HG02981 (cell line): Measurements from ENCODE around the gene CFAP69.
"Not testable (repeated sequence)": the region's sequence is repeated elsewhere in the genome, so short reads cannot be mapped to it uniquely, and the experiment has no call there.

Source experiments
- ATAC-seq: cut with Tn5 transposase; IDR thresholded peaks from one replicate; pipeline ENCODE4 v1.9.1; 2021; ENCODE audit warnings: mild to moderate bottlenecking, moderate library complexity; ENCODE audit not compliant: unreplicated experiment

Gene CFAP69

DNA sequence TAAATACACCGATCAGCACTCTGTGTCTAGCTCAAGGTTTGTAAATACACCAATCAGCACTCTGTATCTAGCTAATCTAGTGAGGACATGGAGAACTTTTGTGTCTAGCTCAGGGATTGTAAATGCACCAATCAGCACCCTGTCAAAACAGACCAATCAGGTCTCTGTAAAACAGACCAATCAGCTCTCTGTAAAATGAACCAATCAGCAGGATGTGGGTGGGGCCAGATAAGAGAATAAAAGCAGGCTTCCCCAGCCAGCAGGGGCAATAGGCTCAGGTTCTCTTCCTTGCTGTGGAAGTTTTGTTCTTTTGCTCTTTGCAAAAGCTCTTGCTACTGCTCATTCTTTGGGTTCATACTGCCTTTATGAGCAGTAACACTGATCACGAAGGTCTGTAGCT, 90.0 kb downstream of the CFAP69 start:
- not testable (repeated sequence) for ATAC-seq

DNA sequence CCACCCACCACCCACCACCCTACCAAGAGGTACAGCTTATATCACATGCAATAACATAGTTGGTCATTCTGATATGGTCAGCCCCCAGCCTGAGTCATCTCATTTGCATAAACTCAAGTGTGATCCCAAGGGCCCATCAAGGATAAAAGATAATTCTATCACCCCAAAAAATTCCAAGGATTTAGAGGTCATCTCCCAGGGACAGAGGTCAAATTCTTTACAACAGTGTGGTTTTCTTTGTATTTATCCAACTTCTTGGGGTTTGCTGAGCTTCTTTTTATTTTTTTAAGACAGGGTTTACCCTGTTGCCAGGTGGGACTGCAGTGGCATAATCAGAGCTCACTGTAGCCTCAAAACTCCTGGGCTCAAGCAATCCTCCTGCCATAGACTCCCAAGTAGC, 92.1 kb downstream of the CFAP69 start:
- ATAC-seq, result no peak

DNA sequence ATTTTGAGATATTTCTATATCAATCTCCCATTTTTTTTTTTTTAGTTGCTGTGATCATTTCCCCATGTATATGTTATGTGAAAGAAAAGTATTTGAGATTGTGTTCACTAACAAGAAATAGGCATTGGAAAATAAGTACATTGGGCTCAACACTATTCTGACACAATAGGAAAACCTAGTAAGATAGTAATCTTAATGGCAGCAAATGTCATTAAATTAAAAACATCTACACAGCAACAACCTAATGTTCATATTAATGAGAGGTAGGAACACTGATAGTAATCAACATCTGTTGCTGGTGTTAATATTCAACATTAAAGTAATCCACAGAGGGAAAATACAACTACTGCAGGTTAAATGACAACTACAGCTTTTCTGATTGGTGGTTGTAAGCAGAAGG, 100.0 kb downstream of the CFAP69 start:
- ATAC-seq, result no peak

DNA sequence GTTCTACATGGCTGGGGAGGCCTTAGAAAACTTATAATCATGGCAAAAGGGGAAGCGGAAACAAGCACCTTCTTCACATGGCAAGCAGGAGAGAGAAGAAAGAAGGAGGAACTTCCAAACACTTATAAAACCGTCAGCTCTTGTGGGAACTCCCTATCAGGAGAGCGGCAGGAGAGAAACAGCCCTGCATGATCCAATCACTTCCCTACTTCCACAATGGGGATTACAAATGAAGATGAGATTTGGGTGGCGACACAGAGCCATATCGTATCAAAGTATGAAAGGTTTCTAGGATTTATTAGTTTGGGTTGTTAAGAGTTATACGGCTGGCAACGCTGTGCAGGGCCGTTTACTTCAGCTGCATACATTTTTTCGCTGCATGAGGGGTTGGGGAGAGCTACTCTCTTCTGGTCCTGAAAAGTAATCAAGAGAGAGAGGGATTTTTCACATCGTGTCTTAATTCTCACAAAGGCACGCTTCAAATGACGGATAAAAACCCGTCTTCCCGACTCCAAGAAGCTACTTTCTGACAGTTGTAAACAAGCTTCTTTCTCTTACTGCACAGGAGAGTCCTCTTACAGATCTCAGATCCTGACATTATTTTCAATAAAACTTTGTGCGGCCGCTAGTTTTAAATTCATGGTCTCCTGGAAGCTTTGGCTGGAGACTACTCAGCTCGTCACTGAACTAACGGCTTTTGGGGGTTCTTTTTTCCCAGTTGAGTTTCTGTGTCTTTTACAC, 100.8 kb downstream of the CFAP69 start:
- peak; percentile 15 for ATAC-seq

DNA sequence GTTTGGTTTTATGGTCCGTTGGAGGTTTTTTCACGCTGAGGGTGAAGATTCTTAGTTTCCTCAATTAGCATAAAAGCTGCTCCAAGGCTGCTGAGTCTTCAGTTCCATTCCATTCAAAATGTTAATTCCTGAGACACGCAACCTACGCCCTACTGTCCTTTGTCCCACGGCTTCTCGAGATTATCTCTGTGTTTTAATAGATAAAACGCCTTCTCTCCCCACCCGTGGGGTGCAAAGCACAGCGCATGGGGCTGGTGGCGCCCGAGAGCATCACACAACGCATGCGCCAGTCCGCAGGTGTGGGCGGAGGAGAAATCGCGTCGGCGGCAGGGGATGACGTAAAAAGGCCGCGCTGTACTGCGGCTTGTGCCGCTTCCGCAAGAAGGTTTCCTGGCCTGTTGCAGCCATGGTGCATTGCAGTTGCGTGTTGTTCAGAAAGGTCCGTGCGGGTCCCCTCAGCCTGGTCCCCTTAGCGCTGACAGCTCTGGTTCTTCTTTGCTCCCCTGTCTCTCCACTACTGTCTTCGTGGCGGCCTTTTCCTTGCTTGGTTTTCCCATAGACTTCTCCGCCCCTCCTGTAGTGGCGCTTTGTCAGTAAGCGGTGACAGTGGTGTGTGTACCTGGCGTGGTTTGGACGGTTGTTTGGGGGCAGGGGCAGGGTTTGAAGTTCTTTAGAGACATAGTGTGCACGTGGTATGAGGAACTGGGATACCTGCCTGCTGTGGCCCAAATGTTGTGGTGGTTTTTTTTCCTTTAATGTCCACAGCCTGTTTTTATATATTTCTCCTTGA, 101.6 kb downstream of the CFAP69 start, which contains the start of gene GTPBP10:
Gene GTPBP10, plus strand, starts transcription at position 381 of the 790 bp plus-strand sequence. Its CDS starts 26 bp downstream, at position 407.
- peak; percentile 94 for ATAC-seq

DNA sequence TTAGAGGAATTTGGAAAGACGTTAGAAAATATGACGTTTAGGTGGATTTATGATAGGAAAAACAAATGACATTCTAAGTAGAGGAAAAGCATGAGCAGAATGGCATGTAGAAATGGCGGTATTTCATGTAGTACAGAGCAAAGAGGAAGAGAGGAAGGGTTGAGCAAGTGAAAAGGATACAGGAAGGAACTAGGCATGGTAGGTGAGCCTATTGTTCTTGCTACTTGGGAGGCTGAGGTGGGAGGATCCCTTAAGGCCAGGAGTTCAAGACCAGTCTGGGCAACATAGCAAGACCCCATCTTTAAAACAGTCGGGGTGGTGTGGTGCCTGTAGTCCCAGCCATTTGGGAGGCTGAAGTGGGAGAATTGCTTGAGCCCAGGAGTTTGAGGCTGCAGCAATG, 102.8 kb downstream of the CFAP69 start:
- ATAC-seq, result no peak

DNA sequence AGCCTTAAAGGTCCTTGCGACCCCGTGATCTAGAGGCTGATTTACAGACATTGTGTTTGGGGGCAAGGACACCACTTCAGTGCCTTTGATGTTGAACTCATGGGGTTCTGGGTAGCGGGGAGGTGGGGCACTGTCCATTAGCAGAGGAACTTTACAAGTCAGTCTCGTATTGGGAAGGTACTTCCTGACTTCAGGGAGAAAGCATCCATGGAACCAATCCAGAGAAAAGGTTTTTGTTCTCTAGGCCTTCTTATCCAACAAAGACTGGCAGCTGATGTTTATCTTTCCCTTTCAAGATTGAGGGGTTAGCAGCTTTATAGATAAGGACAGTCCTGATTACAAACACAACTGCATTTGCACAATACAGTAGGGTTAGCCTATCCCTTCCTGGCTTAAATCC, 104.3 kb downstream of the CFAP69 start:
- ATAC-seq, result no peak

DNA sequence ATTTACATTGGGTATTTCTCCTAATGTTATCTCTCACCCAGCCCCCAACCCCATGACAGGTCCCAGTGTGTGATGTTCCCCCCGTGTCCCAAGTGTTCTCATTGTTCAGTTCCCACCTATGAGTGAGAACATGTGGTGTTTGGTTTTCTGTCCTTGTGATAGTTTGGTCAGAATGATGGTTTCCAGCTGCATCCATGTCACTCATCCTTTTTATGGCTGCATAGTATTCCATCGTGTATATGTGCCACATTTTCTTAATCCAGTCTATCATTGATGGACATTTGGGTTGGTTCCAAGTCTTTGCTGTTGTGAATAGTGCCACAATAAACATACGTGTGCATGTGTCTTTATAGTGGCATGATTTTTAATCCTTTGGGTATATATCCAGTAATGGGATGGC, 105.1 kb downstream of the CFAP69 start:
- ATAC-seq, result not testable (repeated sequence)

DNA sequence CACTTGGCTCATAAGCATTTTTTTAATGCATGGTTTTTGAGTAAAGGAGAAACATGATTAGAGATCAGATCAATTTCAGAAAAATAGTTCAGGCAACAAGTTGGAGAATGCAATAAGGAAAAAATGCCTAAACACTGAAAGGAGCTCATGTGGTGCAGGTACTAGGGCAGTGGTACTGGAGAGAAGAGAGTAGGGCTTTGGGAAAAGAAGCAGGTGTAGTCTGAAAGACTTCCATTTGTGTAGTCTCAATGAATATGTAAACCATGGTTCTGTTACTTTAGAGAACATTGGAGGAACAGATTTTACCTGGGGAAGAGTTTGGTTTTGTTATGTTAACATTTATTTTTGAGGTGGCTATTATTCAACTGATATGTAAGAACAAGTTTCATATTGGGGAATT, 107.0 kb downstream of the CFAP69 start:
- ATAC-seq, result no peak
